NCI-H146 treated with DMSO at 0.1 percent for 48 hours (cell line): ENCODE measurements around the gene IFT52.
"Not testable (repeated sequence)": the region's sequence is repeated elsewhere in the genome, so short reads cannot be mapped to it uniquely, and the experiment has no call there.

Experiments
- DNase-seq: peaks from one replicate; lab custom pipeline; 2025; ENCODE audit not compliant: unreplicated experiment; lab: John Stamatoyannopoulos, UW

Gene IFT52

DNA sequence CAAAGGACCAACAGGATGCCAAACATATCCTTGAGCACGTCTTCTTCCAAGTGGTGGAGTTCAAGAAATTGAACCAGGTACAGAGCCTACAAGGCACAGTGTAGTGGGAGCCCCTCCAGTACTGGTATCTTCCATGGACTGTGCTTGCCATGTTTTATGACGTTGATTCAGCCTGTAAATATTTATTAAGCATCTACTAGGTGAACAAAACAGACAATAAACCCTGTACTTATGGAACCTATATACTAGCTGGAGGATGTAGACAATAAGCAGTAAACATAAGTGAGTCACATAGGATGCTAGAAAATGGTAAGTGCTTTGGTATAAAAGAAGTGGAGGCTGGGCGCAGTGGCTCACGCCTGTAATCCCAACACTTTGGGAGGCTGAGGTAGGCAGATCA, 51.8 kb downstream of the IFT52 start:
- no peak for DNase-seq

DNA sequence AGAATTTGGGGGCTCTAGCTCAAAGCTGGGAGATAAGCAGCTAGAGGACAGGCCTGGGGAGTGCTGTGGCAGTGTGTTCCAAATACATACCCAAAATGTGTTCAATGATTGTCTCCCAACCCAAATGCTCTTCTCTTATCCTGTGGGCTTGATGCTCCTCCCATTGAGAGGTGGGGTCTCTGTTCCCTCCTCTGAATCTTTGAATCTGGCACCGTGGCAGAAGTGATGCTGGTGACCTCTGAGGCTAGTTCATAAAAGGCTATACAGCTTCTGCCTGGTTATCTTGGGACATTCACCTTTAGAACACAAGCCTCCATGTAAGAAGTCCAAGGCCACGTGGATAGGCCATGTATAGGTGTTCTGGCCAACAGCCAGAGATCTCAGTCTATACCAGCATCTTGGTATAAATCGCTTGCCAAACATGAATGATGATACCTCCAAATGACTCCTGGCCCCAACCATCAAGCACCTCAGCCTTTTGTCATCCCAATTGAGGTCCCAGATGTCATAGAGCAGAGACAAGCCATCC, 60.3 kb downstream of the IFT52 start:
- DNase-seq = no peak

DNA sequence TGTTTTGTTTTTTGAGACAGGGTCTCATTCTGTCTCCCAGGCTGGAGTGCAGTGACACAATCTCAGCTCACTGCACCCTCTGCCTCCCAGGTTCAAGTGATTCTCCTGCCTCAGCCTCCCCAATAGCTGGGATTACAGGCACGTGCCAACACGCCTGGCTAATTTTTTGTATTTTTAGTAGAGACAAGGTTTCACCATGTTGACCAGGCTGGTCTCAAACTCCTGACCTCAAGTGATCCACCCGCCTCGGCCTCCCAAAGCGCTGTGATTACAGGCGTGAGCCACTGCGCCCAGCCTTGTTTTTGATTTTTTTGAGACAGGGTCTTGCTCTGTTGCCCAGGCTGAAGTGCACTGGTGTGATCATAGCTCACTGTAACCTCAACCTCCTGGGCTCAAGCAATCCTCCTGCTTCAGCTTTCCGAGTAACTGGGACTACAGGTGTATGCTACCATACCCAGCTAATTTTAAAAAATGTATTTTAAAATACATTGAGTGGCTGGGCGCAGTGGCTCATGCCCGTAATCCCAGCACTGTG, 61.0 kb downstream of the IFT52 start:
- DNase-seq = not testable (repeated sequence)

GRCh38 chr20:43653966-43654365, 63.2 kb downstream of the IFT52 start:
- DNase-seq = no peak

DNA sequence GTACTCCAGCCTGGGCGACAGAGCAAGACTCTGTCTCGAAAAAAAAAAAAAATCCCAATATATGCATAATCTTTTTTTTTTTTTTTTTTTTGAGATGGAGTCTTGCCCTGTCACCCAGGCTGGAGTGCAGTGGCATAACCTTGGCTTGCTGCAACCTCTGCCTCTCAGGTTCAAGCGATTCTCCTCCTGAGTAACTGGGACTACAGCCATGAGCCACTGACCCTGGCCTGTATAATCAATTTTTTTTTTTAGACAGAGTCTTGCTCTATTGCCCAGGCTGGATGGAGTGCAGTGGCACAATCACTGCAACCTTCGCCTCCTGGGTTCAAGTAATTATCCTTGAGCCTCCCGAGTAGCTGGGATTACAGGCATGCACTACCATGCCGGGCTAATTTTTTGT, 64.4 kb downstream of the IFT52 start:
- not testable (repeated sequence) for DNase-seq

DNA sequence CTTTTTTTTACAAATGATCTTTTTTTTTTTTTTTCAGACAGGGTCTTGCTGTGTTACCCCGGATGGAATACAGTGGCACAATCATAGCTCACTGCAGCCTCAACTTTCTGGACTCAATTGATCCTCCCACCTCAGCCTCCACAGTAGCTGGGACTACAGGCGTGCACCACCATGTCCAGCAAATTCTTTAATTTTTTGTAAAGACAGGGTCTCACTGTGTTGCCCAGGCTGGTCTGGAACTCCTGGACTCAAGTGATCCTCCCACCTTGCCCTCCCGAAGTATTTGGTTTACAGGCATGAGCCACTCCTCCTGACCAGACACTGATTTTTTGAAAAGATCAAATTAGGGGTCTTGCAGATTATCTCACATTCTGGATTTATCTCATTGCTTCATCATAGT, 65.2 kb downstream of the IFT52 start:
- no peak for DNase-seq

- no peak for DNase-seq
These were observed 67.5 kb downstream of the IFT52 start for GRCh38 chr20:43658069-43658722.

DNA sequence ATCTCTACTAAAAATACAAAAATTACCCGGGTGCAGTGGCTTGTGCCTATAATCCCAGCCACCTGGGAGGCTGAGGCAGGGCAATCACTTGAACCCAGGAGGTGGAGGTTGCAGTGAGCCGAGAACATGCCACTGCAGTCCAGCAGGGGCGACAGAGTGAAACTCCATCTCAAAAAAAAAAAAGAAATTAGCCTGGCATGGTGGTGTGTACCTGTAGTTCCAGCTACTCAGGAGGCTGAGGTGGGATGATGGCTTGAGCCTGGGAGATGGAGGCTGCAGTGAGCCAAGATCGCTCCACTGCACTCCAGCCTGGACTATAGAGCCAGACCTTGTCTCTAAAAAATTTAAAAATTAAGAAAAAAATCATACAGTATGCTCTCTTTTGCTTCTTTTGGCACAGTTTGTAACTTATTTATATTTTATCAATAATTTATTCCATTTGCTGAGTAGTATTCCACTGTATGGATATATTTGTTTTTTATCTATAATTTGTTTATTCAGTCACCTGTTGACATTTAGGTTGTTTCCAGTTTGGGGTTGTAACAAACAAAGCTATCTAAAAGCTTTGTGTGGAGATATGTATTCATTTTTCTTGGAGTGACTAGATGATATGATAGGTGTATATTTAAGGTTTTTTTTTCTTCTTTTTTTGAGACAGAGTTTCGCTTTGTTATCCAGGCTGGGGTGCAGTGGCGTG, 68.1 kb downstream of the IFT52 start:
- DNase-seq = no peak

DNA sequence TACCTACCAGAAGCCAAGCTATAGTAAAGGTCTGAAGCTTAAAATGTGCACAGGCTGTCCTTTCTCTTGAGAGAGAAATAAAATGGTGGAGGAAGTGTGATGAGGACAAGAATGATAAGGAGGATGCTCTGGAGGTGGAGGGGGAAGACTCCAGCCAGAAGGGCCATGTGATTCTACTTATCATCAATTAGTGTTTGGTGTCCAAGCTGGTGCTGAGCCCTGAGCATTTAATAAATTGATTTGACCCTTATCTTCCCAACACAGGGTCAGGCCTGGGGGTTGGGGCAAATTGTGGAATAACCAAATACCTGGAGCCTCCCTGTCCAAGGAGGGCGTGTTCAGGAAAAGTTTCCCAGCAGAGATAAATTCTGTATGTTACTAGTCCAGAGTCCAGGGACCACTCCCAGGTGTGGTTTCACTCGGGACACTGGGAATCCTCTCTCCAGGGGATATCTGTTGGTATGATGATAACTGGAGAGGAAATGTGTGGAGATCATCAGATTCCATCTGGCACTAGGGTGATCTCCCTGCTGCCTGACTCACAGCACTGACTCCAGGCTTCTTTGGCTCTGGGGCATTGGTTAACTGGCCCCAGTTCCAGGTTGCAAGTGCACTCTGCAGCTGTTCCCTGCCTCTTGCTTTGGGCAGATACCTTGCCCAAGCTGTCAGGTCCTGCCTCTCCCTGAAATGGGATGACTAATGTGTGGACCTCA, 72.4 kb downstream of the IFT52 start:
- DNase-seq = no peak

DNA sequence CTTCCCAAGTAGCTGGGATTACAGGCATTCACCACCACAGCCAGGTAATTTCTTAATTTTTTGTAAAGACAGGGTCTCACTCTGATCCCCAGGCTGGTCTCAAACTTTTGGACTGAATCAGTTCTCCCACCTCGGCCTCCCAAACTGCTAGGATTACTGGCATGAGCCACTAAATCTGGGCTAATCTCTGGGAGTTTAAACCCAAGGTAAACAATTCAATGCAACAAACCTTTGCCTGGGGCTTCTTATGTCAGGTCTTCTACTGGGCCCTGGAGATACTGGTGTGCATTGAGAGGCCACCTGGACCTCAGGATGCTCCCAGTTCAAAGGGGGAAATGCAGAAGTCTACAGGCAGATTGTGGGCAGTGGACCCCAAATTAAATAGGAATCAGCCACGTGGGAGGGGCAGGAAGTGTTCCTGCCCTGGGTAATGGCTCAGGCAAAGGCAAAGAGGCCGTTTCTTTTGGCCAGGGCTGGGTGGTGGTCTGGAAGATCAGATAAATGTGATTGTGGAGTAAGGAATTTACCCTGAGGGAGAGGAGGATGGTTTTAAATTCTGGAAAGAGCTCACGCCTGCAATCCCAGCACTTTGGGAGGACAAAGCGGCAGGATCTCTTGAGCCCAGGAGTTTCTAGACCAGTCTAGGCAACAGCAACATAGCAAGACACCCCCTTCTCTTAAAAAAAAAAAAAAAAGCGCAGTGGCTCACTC, 74.9 kb downstream of the IFT52 start:
- DNase-seq = no peak

DNA sequence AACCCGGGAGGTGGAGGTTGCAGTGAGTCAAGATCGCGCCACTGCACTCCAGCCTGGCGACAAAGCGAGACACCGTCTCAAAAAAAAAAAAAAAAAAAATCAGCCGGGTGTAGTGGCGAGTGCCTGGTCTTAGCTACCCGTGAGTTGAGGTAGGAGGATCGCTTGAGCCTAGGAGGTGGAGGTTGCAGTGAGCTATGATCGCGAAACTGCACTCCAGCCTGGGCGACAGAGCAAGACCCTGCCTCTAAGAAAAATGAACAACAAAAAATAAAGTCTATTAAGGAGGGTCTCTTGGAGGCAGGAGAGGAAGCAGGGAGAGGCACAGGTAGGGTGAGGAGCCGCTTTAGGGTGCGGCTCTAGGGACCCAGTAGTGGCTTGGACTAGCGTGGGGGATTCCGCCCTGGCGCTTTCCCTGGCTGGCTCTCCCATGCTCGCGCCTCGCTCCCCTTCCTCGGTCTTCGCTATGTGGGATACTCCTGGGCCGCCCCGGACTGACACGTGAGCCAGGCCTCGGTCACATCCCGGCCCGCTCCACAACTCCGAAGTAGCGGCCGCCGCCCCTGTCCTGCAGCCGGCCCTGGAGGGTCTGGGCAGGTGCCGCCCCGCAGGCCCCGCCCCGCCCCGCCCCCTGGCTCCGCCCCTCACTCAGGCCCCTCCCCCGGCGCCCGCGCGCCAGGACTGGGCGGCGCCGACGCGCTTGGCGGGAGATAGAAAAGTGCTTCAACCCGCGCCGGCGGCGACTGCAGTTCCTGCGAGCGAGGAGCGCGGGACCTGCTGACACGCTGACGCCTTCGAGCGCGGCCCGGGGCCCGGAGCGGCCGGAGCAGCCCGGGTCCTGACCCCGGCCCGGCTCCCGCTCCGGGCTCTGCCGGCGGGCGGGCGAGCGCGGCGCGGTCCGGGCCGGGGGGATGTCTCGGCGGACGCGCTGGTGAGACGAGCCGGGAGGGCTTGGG, 75.9 kb downstream of the IFT52 start, which contains the start of gene MYBL2:
Gene MYBL2 (plus strand): TSS at position 739 of the 953 bp plus-strand sequence. CDS start 170 bp downstream, at position 909.
- peak; percentile 64 for DNase-seq

- DNase-seq = no peak
These were observed 76.8 kb downstream of the IFT52 start for GRCh38 chr20:43667341-43668132.

- no peak for DNase-seq
These were observed 78.6 kb downstream of the IFT52 start for GRCh38 chr20:43669332-43669731.

DNA sequence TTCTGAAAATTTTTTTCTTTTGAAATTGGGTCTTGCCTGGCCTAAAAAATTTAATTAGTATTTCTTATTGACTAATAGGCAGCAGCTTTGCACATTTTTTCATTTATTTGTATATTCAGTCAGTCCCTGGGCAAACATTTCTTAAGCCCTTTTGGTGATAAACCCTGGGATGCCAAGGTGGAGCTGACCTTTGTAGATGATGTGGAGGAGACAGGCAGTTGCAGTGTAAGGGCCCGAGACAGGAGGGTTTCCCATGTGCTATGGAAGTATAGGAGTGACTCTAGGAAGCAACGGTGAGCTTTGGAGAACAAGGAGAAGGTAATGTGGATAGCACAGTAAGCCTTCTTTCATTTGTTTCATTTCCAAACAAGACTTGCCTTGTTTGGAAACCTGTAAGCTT, 79.7 kb downstream of the IFT52 start:
- DNase-seq = no peak

DNA sequence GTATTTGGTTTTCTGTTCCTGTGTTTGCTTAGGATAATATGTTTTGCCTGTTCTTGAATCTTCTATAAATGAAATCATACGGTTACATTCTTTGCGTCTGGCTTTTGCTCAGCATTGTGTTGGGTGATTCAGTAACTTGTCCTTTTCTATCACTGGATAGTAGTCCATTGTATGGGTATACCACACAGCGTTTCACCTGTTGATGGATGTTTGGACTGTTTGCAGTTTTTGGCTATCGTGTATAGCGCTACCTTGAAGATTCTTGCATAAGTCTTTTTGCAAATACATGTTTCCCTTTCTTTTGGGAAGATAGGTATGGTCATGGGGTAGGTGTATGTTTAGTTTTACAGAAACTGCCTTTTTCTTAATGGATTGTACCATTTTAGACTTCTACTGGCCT, 85.6 kb downstream of the IFT52 start:
- no peak for DNase-seq

DNA sequence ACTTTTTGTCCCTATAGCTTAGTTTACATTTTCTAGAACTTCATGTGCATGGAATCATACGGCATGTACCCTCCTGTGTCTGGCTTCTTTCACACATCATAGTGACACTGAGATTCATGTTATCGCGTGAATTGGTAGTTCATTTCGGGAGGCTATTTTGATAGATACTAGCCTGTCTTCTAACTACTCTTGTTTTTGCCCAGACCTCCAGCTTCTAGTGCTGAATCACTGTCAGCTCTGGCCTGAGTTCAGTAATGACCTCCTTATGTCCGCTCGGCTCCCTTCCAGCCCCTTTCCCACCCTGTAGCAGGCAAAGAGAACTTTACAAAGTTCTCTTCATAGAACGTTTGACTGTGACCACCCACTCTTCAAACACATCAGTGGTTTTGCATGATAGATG, 90.2 kb downstream of the IFT52 start:
- DNase-seq = no peak

GRCh38 chr20:43681468-43681942, 90.8 kb downstream of the IFT52 start:
- DNase-seq = peak; percentile 86

GRCh38 chr20:43681991-43682410, 91.3 kb downstream of the IFT52 start:
- DNase-seq = peak; percentile 81

DNA sequence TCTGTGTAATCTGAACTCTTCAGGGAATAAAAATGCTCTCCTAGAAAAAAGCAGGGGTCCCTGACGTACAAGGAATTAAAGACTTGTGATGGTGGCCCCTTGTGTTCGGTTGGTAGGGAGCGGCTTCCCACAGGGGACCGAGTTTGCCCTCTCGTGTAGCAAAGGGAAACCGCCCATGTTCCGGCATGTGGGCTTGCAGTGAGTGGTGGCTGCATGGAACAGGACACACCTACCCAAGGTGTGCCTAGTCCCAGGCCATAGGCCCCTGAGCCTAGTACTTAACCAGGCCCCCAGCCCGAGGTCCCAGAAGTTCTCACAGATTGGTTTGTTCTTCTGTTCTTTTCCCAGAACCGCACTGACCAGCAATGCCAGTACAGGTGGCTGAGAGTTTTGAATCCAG, 91.7 kb downstream of the IFT52 start:
- DNase-seq = no peak
